ENCODE measurements around the gene PLXNA1.

PLXNA1 gene

GRCh38 chr3:127003175-127003555 lies 20.2 kb downstream of the PLXNA1 start:
- DNase-seq = no peak

DNA sequence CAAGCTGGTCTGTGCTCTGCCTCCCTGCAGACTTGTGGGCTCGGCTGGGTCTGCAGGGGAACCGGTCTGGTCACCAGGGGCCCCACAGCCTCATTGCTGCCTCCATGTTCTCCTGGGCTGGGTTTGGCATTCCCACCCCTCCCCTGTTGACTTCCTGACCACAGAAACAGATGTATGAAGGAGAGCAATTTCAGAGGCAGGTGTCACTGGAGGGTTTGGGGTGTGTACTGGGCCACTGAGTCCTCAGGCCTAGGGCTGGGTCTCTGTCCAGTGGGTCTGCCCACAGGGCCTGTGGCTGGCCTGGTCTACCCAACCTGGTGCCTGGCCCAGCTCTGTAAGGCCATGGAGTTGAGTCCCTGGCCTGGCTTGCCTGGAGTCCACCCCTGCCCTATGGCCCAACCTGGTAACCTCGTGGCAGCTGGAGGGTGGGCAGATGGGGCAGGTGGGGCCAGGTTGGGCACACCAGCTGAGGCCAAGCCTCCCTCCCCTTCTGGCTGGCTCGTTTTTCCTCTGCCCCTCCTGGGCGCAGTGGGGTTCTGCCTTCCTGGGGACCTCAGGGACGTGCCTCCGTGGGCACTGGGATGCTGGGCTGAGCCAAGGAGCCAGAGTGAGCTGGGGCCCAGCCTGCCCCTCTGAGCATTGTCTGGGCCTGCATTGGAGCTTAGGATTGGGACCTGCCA lies 20.8 kb downstream of the PLXNA1 start:
- no peak for DNase-seq

- DNase-seq = no peak
Observed at GRCh38 chr3:127004641-127005397, 21.9 kb downstream of the PLXNA1 start.

DNA sequence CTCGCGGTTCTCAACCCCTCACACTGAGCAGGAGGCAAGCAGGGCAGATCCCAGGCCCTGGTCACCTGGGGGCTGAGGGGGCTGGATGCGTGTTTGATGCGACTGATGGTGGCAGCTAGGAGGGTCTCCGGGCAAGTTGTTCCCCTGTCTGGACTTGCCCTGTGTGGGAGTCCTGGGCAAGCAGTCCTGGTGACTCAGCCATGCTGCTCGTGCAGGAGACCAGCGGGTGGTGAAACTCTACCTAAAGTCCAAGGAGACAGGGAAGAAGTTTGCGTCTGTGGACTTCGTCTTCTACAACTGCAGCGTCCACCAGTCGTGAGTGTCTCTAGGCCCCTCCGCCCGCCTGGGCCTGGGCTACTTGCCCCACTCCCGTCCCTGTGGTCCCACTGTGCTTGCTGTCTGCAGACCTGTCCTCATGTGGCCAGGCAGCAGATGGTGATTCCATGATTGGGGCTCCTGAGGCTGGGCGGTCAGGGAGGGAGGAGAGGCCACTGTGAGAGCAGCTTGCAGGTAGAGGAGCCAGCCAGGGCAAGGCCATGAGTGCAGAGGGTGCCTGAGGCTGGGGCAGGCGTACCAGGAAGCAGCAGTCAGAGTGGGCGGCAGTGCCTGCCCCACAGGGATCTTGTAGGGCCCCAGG lies 23.1 kb downstream of the PLXNA1 start:
- DNase-seq = peak in 1 of 2 donors; percentile 16

DNA sequence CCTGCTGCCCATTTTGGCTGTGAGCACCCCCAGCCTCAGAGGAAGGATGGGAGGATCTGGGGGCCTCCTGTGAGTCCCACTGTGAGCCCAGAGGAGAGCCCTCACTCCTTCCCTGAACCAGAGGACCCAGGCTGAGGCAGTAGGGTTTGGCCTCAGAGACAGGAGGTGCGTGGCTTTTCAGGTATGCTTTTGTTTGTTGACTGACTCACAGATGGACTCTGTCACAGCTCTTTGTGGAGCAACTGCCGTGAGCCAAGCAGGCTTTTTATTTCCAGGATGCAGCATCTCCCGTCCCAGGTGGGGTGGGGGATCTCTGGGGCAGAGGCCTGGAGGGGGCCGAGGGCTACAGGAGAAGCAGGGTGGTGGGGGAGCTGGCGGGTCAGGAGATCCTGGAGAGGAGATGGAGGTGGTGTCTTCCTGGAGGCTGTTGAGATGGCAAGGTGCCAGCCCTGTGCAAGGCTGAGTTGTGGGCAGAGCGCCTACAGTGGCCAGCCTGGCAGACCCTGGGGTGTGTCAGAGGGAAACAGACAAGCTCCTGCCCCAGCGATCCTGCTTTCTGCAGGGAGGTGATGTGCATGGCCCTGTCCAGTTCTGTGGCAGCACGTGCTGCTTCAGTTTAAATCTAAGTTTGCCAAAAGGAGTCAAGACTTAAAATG lies 24.0 kb downstream of the PLXNA1 start:
- DNase-seq = no peak

DNA sequence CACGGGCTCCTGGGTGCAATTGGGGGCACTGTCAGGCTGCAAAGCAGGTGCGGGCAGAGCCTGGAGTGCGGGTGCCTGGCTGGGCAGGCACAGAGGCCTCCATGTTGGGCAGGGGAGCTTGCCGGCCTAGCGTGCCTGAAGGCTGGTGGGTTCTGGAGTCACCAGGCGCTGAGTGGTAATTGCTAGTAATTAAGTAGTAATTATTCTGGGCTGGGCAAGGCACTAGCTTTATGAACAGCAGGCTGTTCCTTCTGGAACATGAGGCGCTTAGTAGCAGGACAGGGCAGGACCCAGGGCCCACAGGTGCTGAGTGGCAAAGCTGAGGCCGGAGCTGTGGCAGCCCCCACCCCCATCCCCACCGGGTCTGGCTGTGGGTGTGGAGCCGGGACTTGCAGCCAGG lies 25.3 kb downstream of the PLXNA1 start:
- DNase-seq = no peak

- no peak for DNase-seq
Observed at GRCh38 chr3:127009531-127009930, 26.6 kb downstream of the PLXNA1 start.

GRCh38 chr3:127011270-127011992 lies 28.5 kb downstream of the PLXNA1 start:
- no peak for DNase-seq

DNA sequence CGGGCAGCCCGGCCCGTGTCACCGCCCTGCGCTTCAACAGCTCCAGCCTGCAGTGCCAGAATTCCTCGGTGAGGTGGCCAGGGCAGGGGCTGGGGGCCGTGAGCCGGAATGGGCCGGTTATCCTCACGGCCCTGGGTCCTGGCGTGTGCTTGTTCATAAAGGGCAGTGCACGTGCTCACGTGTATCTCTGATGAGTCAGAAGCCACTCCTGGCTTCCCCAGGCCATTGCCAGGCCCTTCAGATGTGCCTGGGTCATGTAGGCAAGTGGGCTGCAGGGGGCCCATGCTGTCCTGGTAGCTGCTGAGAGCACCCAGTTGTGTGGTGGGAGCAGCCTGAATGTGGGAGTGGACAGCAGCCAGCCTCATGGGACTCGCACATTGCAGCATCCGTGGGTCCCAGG lies 29.2 kb downstream of the PLXNA1 start:
- no peak for DNase-seq

DNA sequence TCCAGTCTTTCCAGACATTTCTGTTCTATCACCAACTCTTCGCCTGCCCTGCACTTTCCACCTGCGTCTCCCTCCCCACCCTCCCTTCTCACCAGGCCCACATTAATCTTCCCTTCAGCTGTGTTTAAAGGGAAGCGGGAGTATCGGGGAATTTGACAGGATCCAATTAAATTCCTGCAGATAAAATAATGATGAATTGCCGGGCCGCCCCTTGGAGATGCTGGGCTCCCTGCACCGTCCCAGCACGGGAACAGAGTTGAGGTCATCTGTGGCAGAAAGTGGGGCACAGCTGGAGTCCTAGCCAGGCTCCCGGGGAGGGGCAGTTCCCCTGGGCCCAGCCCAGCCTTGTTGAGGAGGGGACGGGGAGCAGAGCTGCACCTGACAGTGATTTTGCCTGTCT lies 30.3 kb downstream of the PLXNA1 start:
- DNase-seq = no peak

- DNase-seq = peak; percentile 57 to 62
Observed at GRCh38 chr3:127013758-127014535, 31.0 kb downstream of the PLXNA1 start.

DNA sequence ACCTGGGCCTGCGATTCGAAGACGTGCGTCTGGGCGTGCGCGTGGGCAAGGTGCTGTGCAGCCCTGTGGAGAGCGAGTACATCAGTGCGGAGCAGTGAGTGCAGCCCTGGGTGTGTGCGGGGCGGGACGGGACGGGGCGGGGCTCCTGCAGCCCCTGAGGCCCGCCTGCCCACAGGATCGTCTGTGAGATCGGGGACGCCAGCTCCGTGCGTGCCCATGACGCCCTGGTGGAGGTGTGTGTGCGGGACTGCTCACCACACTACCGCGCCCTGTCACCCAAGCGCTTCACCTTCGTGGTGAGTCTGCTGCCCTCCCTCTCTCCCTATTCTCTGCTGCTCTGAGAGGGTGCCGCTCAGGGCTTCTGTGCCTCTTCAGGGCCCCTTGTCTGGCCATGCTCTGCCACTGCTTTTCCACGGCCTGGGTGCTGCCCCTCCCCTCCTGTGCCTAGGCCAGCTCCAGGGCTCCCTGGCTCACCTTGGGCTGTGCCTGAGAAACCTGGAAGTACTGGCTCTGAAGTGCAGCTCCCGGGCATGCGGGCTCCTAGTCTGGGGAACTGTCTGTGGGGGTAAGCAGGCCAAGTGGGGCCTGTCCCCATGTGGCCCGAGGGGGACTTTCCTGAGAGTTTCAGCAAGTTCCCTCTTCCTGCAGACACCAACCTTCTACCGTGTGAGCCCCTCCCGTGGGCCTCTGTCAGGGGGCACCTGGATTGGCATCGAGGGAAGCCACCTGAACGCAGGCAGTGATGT lies 31.8 kb downstream of the PLXNA1 start:
- DNase-seq = peak; percentile 10 to 44

DNA sequence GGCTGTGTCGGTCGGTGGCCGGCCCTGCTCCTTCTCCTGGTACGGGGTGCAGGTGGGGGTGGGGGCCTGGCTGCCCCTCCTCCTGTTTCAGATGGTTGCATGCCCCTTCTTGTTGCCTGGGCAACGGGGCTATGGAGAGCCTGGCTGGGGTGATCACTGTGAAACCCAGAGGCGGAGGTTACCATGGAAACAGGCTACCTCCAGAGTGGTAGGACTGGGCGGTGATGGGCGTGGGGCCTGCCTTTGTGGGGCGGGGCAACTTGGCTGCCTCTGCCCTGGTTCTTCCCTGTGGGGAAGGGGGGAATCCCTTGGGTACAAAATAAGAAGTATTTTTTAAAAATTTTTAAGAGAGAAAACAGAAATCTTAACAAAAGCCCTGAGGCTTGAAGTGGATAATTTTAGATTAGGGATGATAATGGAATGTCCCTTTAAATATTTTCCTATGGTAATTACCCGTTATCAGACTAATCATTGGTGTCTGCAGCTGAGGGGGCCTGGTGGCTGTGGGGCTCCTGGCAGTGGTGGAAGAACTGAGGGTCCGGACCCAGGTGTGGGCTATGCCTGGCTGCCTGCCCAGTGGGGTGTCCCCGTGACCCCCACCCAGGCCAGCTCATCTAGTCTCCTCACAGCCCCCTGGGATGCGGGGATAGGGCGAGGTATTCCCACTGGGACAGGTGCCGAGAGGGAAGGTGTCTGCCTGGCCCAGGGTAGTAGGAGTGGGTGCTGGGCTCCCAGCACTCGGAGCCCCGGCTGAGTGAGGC lies 32.5 kb downstream of the PLXNA1 start:
- DNase-seq = peak; percentile 25 to 49

DNA sequence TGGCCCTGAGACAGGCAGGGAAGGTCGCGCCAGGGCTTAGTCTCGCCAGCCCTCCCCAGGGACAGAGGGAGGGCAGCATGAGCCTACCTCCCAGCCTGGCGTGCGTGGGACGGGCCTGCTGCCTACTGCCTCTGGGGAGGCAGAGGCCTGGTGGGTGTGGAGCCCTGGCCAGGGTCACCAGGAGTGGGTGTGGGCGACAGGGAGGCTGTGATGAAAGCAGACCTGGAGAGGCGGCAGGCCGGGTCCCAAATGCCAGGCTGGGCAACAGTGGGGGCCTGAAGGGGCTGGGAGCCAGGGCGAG lies 33.1 kb downstream of the PLXNA1 start:
- no peak for DNase-seq

- DNase-seq = no peak
Observed at GRCh38 chr3:127016461-127016860, 33.5 kb downstream of the PLXNA1 start.

GRCh38 chr3:127017229-127017628 lies 34.3 kb downstream of the PLXNA1 start:
- DNase-seq = no peak

DNA sequence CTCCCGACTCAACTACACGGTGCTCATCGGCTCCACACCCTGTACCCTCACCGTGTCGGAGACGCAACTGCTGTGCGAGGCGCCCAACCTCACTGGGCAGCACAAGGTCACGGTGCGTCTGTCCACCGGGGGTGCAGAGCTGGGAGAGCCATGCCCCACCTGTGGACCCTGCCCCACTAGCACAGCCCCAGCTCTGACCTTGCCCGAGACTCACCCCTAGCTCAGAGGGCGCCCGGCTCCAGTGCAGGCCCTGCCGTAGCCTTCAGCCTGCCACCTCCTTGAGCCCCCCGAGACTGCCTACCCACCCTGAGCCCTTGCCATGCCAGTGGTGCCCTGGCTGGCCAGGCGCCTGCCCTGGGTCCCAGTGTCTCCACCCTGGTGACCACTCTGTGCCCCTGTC lies 34.9 kb downstream of the PLXNA1 start:
- no peak for DNase-seq

DNA sequence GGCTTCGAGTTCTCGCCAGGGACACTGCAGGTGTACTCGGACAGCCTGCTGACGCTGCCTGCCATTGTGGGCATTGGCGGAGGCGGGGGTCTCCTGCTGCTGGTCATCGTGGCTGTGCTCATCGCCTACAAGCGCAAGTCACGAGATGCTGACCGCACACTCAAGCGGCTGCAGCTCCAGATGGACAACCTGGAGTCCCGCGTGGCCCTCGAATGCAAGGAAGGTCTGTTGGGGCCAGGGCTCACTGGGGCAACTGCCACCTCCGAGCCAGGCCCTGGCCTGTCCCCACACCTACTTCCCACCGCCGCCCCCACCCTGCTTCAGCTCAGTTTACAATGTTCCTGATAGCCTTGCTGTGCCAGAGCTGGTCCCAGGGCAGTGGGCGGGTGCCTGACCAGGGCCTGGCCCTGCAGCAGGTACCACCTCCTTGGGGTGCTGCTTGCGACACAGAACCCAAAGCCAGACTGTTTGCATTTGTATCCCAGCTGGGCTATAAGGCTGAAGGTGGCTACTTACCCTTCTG lies 35.5 kb downstream of the PLXNA1 start:
- no peak for DNase-seq

GRCh38 chr3:127019449-127019848 lies 36.5 kb downstream of the PLXNA1 start:
- no peak for DNase-seq

GRCh38 chr3:127020543-127020942 lies 37.6 kb downstream of the PLXNA1 start:
- DNase-seq = no peak

- no peak for DNase-seq
Observed at GRCh38 chr3:127022849-127023248, 39.9 kb downstream of the PLXNA1 start.
